GM12892 (cell line): ENCODE measurements around the gene PRSS23.

ENCODE experiments used
- POLR2A ChIP-seq: IDR thresholded peaks from 2 replicates; pipeline ENCODE4 v1.6.1; 2011; ENCODE audit warnings: low read depth, low read length, control low read depth
- POLR2AphosphoS5 ChIP-seq: IDR thresholded peaks from 2 replicates; pipeline ENCODE4 v1.6.1; 2011; ENCODE audit warnings: low read depth, low read length, control low read depth
- TAF1 ChIP-seq: IDR thresholded peaks from 2 replicates; pipeline ENCODE4 v1.6.1; 2011; ENCODE audit warnings: low read depth, mild to moderate bottlenecking, control low read depth, low read length, borderline replicate concordance

- TF ChIP-seq TAF1 (no peak), POLR2AphosphoS5 (no peak), POLR2A (no peak)
Measured at GRCh38 chr11:86815726-86816125, 15.4 kb downstream of the PRSS23 start.
